Activated naive CD8-positive, alpha-beta T cell treated with anti-CD3 and anti-CD28 coated beads, Interleukin-2, amount 50 U/mL, for 24 hours (primary cell): ENCODE measurements around the gene LILRB2.
"Not testable (repeated sequence)": the region's sequence is repeated elsewhere in the genome, so short reads cannot be mapped to it uniquely, and the experiment has no call there.

ENCODE experiments used
- ATAC-seq: fragments of 150-1000 bp; cut with Tn5 transposase; one replicate; pipeline ENCODE4 v1.10.0; 2021
- DNase-seq: peaks from one replicate; pipeline ENCODE4 v3.0.0; 2021
- H3K27ac Mint-ChIP-seq: one replicate; pipeline ENCODE4 v1.8.0; 2021; ENCODE audit warnings: mild to moderate bottlenecking, mixed read lengths
- H3K27me3 Mint-ChIP-seq: one replicate; pipeline ENCODE4 v1.8.0; 2021; ENCODE audit warnings: mixed read lengths
- H3K36me3 Mint-ChIP-seq: one replicate; pipeline ENCODE4 v1.8.0; 2021; ENCODE audit warnings: low read depth, mixed read lengths
- H3K4me1 Mint-ChIP-seq: one replicate; pipeline ENCODE4 v1.8.0; 2021; ENCODE audit warnings: mixed read lengths
- H3K4me3 Mint-ChIP-seq: one replicate; pipeline ENCODE4 v1.8.0; 2021; ENCODE audit warnings: mild to moderate bottlenecking, moderate library complexity, mixed read lengths
- H3K9me3 Mint-ChIP-seq: one replicate; pipeline ENCODE4 v1.8.0; 2021; ENCODE audit warnings: mixed read lengths

LILRB2 gene

DNA sequence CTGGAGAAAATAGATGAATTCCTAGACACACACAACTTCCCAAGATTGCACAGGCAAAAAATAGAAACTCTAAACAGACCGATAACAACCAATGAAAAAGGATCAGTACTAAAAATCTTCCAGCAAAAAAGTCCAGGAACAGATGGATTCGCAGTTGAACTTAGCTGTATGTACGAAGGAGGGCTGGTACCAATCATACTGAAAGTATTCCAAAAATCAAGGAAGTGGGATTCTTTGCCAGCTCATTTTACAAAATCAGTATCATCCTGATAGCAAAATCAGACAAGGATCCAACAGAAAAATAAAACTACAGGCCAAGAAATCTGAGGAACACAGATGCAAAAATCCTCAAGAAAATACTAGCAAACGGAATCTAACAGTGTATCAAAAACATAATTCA is 6.5 kb upstream of the LILRB2 start:
- ATAC-seq (no peak), DNase-seq (no peak)
- no peaks in the 10 kb centered on the region for H3K9me3 Mint-ChIP-seq
- peaks cover 12% of the 10 kb centered on the region for H3K4me1 Mint-ChIP-seq
- H3K27ac Mint-ChIP-seq = no peak overlapping the region
- H3K4me3 Mint-ChIP-seq = no peak overlapping the region
- H3K36me3 Mint-ChIP-seq = no peaks in the 10 kb centered on the region
- peaks cover 15% of the 10 kb centered on the region for H3K27me3 Mint-ChIP-seq

DNA sequence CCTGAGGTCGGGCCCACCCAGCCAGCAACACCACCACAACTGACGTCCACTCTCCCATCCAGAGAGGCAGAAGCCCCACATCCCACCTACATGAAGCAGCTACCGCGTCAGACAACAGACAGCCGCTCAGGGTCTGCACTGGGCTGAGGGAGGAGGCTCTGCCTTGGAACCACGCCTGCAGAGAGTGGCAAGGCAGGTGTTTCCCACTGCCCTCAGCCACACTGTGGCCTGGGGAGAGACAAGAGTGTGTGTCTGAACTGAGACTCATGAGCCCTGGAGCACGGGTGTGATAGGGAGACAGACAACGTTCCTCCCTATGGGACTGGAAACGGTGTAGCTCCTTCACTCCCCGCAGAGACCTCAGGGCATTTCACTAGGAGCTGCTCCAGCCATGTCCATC is 5.4 kb upstream of the LILRB2 start:
- H3K4me1 Mint-ChIP-seq = peaks cover 17% of the 10 kb centered on the region
- H3K9me3 Mint-ChIP-seq, H3K36me3 Mint-ChIP-seq, DNase-seq, ATAC-seq, H3K27ac Mint-ChIP-seq, H3K4me3 Mint-ChIP-seq: not testable (repeated sequence)
- peaks cover 18% of the 10 kb centered on the region for H3K27me3 Mint-ChIP-seq

DNA sequence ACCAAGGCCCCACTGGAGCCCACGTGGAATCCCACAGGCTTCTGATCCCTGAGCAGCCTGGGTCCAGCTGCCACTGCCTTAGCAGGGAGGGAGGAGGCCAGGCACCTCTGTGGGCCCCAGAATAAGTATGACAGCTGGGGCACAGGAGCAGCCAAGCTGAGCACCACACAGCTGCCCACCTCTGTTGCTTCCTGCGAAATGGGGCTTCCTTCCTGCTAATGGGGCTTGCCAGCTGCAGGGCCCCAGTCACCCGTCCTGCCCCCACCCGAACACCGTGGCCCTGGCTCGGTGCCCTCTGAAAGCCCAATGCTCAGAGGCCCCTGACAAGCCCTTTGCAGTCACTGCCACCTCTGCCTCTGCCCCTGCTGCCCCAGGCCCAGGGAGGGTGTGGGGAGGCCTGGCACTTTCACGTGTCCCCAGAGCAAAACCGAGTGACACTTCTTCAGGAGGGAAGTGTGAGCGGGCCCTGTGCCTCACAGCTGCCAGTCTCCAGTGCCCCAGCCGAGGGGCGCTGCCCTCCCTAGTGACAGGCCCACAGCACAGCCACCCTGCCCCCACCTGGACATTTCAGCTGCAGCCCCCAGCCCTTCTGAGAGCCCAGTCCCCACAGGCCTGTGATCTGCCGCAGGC is 4.6 kb upstream of the LILRB2 start:
- H3K27ac Mint-ChIP-seq, DNase-seq, H3K36me3 Mint-ChIP-seq, H3K9me3 Mint-ChIP-seq, H3K4me3 Mint-ChIP-seq: not testable (repeated sequence)
- Mint-ChIP-seq H3K27me3 (peaks cover 21% of the 10 kb centered on the region), H3K4me1 (peaks cover 19% of the 10 kb centered on the region)
- peak; percentile 37 for ATAC-seq

DNA sequence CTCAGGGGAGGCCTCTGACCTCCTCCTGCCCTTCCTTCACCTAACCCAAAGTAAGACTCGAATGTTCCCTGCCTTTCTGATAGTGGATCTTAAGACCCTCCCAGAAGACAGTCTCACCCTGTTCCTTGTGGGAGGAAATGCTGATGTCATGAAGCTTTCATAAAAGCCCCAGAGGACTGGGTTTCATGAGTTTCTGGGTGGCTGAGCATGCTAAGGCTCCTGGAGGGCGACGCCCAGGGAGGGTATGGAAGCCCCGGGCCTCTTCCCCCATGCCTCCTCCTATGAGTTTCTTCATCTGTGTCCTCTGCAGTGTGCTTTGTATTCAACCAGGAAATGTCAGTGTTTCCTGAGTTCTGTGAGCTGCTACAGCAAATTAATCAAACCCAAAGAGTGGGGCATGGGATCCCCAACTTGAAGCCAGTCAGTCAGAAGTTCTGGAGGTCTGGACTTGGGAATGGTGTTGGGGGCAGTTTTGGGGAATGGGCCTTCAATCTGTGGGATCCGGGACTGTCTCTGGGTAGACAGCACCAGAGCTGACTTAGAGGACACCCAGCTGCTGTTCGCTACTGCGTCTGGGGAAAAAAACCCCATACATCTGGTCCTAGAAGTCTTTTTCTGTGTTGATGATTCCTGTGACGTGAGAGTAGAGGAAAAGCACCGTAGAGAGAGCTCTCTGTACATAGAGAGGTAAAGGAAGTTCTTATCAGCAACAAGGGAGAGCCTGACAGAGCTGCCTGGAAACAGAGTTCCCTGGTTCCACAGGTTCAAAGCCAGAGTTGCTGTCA is 2.0 kb upstream of the LILRB2 start:
- Mint-ChIP-seq H3K36me3 (no peaks in the 10 kb centered on the region), H3K27me3 (peaks cover 28% of the 10 kb centered on the region), H3K4me1 (peaks cover 19% of the 10 kb centered on the region), H3K9me3 (no peaks in the 10 kb centered on the region), H3K27ac (no peak overlapping the region), H3K4me3 (no peak overlapping the region)
- ATAC-seq (peak; percentile 16), DNase-seq (no peak)

DNA sequence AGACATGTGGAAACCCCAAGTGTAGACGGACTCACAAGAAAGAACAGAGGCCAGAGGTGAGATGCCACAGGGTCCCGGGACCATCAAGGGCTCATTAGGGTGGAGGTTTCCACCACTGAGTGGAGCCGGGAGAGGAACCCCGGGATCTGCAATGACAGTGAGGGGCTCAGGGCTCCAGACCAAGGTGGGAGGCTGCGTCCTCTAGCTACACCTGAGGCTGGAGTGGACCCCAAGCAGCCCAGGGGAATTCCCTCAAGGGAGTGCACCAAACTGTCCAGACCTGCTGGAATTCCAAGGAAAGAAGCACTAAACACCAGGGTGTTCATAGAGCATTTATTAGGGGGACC is 792 bp upstream of the LILRB2 start:
- not testable (repeated sequence) for ATAC-seq, H3K4me3 Mint-ChIP-seq

DNA sequence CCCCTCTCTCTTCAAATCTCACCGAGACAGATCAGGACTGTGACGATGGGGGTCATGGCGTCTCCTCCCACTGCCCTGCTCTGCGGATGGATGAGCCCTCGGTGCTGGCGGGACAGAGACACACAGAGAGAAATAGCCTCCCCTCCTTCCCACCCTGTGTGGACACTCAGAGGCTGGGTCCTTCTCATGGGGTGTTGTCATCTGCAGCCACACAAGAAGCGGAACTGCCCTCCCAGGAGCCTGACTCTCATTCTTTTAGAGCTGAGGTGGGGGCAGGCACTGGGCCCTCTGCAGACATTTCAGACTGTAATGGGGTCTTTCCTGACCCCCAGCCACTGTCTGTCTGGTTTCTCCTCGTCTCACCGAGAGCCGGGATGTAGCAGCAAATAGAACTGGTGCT is 469 bp downstream of the LILRB2 start:
- ATAC-seq, H3K27ac Mint-ChIP-seq, H3K36me3 Mint-ChIP-seq, DNase-seq, H3K4me3 Mint-ChIP-seq, H3K9me3 Mint-ChIP-seq: not testable (repeated sequence)
- peaks cover 29% of the 10 kb centered on the region for H3K27me3 Mint-ChIP-seq
- H3K4me1 Mint-ChIP-seq = peaks cover 19% of the 10 kb centered on the region

More for the DNA sequence above, 792 bp upstream of the LILRB2 start:
- not testable (repeated sequence) for H3K27ac Mint-ChIP-seq, H3K36me3 Mint-ChIP-seq, DNase-seq, H3K9me3 Mint-ChIP-seq
- H3K27me3 Mint-ChIP-seq = peaks cover 28% of the 10 kb centered on the region
- H3K4me1 Mint-ChIP-seq = peaks cover 19% of the 10 kb centered on the region

DNA sequence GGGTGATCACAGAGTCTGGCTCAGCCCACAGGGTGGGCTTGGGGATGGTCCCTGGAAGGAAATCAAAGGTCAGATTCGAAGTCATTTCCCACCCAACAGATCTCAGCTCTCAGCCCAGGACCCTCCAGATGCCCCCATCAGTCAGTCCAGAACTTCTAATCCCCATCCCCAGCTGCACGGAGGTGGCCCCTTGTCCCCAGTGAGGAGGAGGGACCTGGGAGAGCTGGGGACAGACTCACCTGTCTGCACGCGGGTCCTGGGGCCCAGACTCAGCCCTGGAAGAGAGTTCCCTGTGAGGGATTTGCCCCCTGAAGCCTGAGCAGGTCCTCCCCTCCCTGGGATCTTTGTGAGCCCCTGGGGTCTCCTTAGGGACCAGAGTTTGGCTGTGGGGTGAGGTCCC is 885 bp downstream of the LILRB2 start:
- Mint-ChIP-seq H3K4me1 (peaks cover 19% of the 10 kb centered on the region), H3K27me3 (peaks cover 29% of the 10 kb centered on the region)
- DNase-seq, ATAC-seq, H3K27ac Mint-ChIP-seq, H3K9me3 Mint-ChIP-seq, H3K36me3 Mint-ChIP-seq, H3K4me3 Mint-ChIP-seq: not testable (repeated sequence)

DNA sequence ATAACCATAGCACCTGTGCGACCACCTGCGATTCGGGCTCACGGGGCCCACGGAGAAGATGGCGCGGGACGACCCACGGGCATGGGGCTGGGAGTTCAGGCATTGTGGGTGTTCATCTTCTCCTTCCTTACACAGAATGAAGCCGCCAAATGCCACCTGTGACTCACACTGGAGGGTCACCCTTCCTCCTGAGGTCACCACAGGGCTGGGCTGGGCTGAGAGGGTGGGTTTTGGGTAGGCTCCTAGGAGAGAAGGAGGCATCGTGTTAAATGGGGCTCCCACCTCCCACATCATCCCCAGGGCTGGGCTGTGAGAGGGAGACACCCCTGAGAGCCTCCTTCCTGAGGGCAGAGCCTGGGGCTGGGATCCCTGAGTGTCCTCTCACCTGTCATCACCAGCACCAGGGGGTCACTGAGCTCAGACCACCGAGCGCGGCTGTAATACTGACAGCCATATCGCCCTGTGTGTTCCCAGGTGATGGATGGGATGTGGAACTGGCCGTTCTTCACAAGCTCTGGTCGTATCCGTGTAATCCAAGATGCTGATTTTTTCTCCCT is 1.4 kb downstream of the LILRB2 start:
- H3K4me3 Mint-ChIP-seq = no peak overlapping the region
- ATAC-seq = no peak
- H3K27ac Mint-ChIP-seq = no peak overlapping the region
- no peak for DNase-seq
- H3K36me3 Mint-ChIP-seq = no peaks in the 10 kb centered on the region
- no peaks in the 10 kb centered on the region for H3K9me3 Mint-ChIP-seq
- H3K4me1 Mint-ChIP-seq = peaks cover 15% of the 10 kb centered on the region
- H3K27me3 Mint-ChIP-seq = peaks cover 29% of the 10 kb centered on the region

DNA sequence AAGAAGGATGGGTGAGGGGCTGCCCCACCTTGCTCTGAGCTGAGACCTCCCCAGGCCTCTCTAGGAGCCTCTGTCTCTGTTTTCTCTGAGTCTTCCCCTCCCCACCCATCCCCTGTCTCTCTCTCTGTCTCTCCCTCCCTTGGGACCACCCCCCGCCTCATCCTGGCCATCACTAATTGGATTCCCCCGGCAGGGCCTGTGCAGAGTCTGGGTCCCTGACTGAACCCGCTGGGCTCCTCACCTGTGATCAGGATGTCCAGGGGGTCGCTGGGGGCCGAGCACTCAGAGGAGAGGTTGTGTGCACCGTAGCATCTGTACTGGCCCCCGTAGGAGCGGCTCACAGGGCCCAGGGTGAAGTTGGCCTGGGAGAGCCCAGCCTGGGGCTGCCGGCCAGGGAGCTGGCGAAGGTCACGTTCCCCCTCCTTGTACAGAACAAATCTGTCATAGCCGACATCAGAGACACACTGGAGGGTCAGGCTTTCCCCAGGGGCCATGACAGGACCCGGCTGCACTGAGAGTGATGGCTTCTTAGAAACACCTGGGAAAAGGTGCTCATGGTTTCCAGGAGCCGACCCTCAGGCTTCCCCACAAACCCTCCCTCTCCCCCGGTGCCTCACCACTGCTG is 2.2 kb downstream of the LILRB2 start:
- H3K4me1 Mint-ChIP-seq = peaks cover 15% of the 10 kb centered on the region
- DNase-seq = not testable (repeated sequence)
- peaks cover 34% of the 10 kb centered on the region for H3K27me3 Mint-ChIP-seq

DNA sequence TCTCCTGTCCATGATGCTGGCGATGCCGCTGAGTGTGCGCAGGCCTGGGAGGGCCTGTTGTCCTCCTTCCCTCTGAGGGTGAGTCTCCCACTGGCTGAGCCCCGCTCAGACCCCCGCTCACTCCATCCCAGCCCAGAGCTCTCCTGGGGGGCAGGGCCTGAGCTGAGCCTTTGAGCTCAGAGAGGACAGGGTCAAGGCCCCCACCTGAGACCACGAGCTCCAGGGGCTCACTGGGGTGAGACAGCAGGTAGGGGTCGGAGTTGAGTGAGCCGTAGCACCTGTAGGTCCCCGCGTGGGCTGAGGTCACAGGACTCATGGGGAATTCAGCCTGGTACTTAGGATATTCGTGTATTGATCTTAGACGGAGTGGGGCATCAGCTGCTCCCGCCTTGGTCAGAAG is 2.9 kb downstream of the LILRB2 start:
- DNase-seq, H3K9me3 Mint-ChIP-seq, H3K4me3 Mint-ChIP-seq, H3K36me3 Mint-ChIP-seq, ATAC-seq, H3K27ac Mint-ChIP-seq: not testable (repeated sequence)
- Mint-ChIP-seq H3K4me1 (peaks cover 11% of the 10 kb centered on the region), H3K27me3 (peaks cover 35% of the 10 kb centered on the region)

More for the DNA sequence above, 2.2 kb downstream of the LILRB2 start:
- H3K4me3 Mint-ChIP-seq, H3K9me3 Mint-ChIP-seq, ATAC-seq, H3K36me3 Mint-ChIP-seq, H3K27ac Mint-ChIP-seq: not testable (repeated sequence)

DNA sequence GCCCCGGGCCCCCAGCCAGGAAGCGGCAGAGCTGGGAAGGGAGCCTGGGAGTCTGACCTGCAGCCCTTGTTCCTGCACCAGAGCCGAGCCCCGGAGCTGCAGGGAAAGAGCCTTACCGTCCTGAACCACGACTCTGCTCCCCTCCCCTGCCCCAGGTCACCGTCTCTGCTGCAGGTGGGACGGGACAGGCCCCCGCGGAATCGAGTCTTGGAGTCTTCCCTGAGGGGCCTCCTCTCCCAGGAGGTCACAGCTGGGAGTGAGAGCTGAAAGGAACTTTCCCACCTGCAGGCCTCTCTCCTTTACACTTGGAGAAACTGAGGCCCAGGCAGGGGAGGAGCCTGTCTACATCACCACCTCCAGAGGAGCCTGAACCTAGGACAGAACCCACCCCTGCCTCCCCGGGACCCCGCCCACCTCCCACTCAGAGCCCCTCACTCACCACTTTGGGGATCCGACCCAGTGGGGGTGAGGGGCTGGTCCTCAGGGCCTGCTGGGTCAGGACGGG is 3.7 kb downstream of the LILRB2 start:
- not testable (repeated sequence) for H3K4me1 Mint-ChIP-seq, H3K9me3 Mint-ChIP-seq, H3K36me3 Mint-ChIP-seq, ATAC-seq, DNase-seq, H3K27ac Mint-ChIP-seq, H3K4me3 Mint-ChIP-seq
- peaks cover 35% of the 10 kb centered on the region for H3K27me3 Mint-ChIP-seq

DNA sequence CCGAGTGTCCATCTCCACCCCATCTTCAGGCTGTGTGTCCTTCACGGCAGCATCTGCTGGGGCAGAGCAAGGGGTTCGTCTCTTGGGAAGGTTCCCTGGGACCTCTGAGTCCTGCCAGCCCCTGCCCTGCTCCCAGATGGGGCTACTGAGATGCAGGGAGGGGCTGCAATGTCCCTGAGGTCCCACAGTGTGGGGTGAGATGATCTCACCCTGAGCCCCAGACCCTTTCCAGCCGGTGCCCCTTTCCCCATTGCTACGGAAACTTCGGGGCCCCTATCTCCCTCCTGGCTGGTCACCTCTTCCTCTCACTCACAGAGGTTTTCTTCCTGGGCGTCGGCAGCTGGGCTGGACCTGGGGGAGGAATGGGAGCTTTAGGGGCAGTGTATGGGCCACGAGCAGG is 5.0 kb downstream of the LILRB2 start:
- ATAC-seq = no peak
- no peak overlapping the region for H3K27ac Mint-ChIP-seq
- no peaks in the 10 kb centered on the region for H3K9me3 Mint-ChIP-seq
- H3K27me3 Mint-ChIP-seq = peaks cover 32% of the 10 kb centered on the region
- H3K4me1 Mint-ChIP-seq = peaks cover 3% of the 10 kb centered on the region
- no peak for DNase-seq
- H3K36me3 Mint-ChIP-seq = no peaks in the 10 kb centered on the region
- H3K4me3 Mint-ChIP-seq = no peak overlapping the region

DNA sequence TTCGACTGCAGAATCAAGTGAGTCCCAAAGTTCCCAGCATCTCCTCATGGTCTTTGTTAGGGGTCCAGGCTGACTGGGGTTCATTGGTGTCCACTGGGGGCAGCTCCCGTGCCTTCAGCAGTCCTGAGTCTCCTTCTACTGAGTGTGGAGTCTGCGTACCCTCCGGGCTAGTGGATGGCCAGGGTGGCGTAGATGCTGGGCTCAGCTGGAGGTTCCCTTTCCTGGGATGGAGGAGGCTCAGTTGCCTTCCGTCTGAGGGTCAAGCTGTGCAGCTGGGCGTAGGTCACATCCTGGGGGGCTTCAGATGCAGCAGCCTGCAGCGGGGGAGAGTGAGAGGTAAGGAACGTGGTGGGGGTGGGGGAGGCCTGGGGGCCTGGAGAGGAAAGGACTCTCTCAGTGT is 6.4 kb downstream of the LILRB2 start:
- not testable (repeated sequence) for H3K4me1 Mint-ChIP-seq, H3K4me3 Mint-ChIP-seq, H3K36me3 Mint-ChIP-seq, DNase-seq, H3K27ac Mint-ChIP-seq, H3K9me3 Mint-ChIP-seq, ATAC-seq
- H3K27me3 Mint-ChIP-seq = peaks cover 28% of the 10 kb centered on the region

DNA sequence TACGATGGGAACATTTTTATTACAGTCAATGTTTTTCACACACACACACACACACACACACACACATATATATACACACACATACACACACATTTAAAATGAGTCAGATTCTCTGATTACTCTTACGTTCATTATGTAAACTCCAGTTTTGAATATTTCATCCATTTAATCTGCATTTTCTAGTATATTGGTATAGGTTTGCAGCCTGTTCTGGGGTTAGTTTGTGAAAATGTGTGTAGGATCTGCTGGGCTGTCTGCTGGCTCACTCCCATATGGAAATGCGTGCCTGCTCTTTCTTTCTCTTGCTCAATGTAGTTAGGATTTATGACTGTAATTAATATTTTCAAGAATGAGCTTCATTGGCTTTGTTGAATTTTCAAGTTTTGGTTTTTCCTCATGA is 7.1 kb downstream of the LILRB2 start:
- ATAC-seq = no peak
- Mint-ChIP-seq H3K27ac (no peak overlapping the region), H3K4me3 (no peak overlapping the region), H3K9me3 (no peaks in the 10 kb centered on the region), H3K27me3 (peaks cover 26% of the 10 kb centered on the region), H3K36me3 (no peaks in the 10 kb centered on the region), H3K4me1 (no peaks in the 10 kb centered on the region)
- no peak for DNase-seq

DNA sequence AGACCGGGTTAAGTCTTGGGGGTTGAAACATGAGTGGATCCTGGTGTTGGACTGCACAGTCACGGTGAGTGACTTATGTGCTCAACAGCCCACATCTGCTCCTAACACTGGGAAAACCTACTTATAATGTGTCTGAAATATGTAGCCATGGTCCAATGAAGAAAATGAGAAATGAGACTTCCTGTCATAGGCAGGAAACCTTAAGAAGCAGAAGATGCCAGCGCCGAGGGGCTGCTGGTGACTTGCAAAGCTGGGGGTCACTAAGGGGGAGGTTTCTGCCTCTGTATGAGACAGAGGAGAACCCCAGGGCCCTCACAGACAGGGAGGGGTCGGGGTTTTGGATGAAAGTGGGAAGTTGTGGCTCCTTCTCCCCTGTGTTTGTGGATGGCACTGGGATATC is 8.7 kb downstream of the LILRB2 start:
- H3K36me3 Mint-ChIP-seq, DNase-seq, H3K4me1 Mint-ChIP-seq, ATAC-seq, H3K27ac Mint-ChIP-seq, H3K4me3 Mint-ChIP-seq, H3K9me3 Mint-ChIP-seq: not testable (repeated sequence)
- H3K27me3 Mint-ChIP-seq = peaks cover 27% of the 10 kb centered on the region
